ENCODE measurements around the gene HSD17B4.
"Not testable (repeated sequence)": the region's sequence is repeated elsewhere in the genome, so short reads cannot be mapped to it uniquely, and the experiment has no call there.

HSD17B4 gene

GRCh38 chr5:119483155-119483554 is 30.9 kb downstream of the HSD17B4 start:
- DNase-seq, result no peak

- no peak for DNase-seq
Observed at GRCh38 chr5:119484884-119485283, 32.6 kb downstream of the HSD17B4 start.

GRCh38 chr5:119501671-119502179 is 49.4 kb downstream of the HSD17B4 start:
- no peak for DNase-seq

GRCh38 chr5:119503939-119504338 is 51.6 kb downstream of the HSD17B4 start:
- DNase-seq, result not testable (repeated sequence)

- no peak for DNase-seq
Observed at GRCh38 chr5:119512277-119512676, 60.0 kb downstream of the HSD17B4 start.

GRCh38 chr5:119515192-119515591 is 62.9 kb downstream of the HSD17B4 start:
- no peak for DNase-seq

- not testable (repeated sequence) for DNase-seq
Observed at GRCh38 chr5:119517115-119517514, 64.8 kb downstream of the HSD17B4 start.

GRCh38 chr5:119521232-119521631 is 68.9 kb downstream of the HSD17B4 start:
- no peak for DNase-seq

- DNase-seq, result no peak
Observed at GRCh38 chr5:119522841-119523240, 70.5 kb downstream of the HSD17B4 start.

GRCh38 chr5:119524485-119524884 is 72.2 kb downstream of the HSD17B4 start:
- no peak for DNase-seq

GRCh38 chr5:119527351-119527750 is 75.1 kb downstream of the HSD17B4 start:
- DNase-seq, result no peak

GRCh38 chr5:119529811-119530210 is 77.5 kb downstream of the HSD17B4 start:
- no peak for DNase-seq

GRCh38 chr5:119532637-119533036 is 80.3 kb downstream of the HSD17B4 start:
- no peak for DNase-seq

- no peak for DNase-seq
Observed at GRCh38 chr5:119537704-119538103, 85.4 kb downstream of the HSD17B4 start.

- no peak for DNase-seq
Observed at GRCh38 chr5:119541716-119542115, 89.4 kb downstream of the HSD17B4 start.

GRCh38 chr5:119551819-119552218 is 99.5 kb downstream of the HSD17B4 start:
- no peak for DNase-seq

- DNase-seq, result no peak
Observed at GRCh38 chr5:119554597-119554996, 102.3 kb downstream of the HSD17B4 start.

- no peak for DNase-seq
Observed at GRCh38 chr5:119570910-119571309, 118.6 kb downstream of the HSD17B4 start.

GRCh38 chr5:119578937-119579336 is 126.6 kb downstream of the HSD17B4 start:
- peak; percentile 5 to 66 for DNase-seq

- no peak for DNase-seq
Observed at GRCh38 chr5:119582987-119583386, 130.7 kb downstream of the HSD17B4 start.

- no peak for DNase-seq
Observed at GRCh38 chr5:119583684-119584083, 131.4 kb downstream of the HSD17B4 start.
